Measurements from ENCODE around the gene OTOA. TPM values are rescaled to one million over a fixed set of nuclear protein-coding genes. Genes with fewer than 3 reads are reported as not detected.
A peak's percentile ranks its signal among the peaks of the same experiment; 100 is the strongest.

OTOA gene
- total and polyA plus RNA-seq, 12 donors, result 0.06 to 0.21 (median 0.07) TPM; not detected in 6

GRCh38 chr16:21644674-21645073 is 19.1 kb upstream of the OTOA start:
- peaks cover 4 to 74% (median 27%) of the 10 kb centered on the region in 9 donors for H3K4me1 ChIP-seq
- H3K4me3 ChIP-seq, result peak overlapping the region in 5 of 10 donors; percentile 35 to 49 (median 43)
- no peak for ATAC-seq
- peaks cover 0 to 57% (median 0%) of the 10 kb centered on the region in 9 donors for H3K36me3 ChIP-seq
- no peaks in the 10 kb centered on the region for H3K9me3 ChIP-seq
- no peaks in the 10 kb centered on the region for H3K27me3 ChIP-seq
- peak overlapping the region in 8 of 10 donors; percentile 46 to 86 (median 69) for H3K27ac ChIP-seq
- TF ChIP-seq CTCF (IDR thresholded peaks at IDR 0.05), result no peak
- 78 to 79% methylated on average over 4 of the region's 4 CpGs for WGBS, 2 donors
- intact Hi-C loops (cut with DNase I), result loop anchor here in 5 of 10 donors (5.0 to 10.0 kb wide), 5 partner anchors 42 to 308 kb away; partner anchors contain the start of genes METTL9 (in 2 of the 5) and UQCRC2 (in 1 of the 5)
- no peak for DNase-seq

- peak overlapping the region in 9 of 10 donors; percentile 2 to 49 (median 35) for H3K4me3 ChIP-seq
- peak in 6 of 8 donors; percentile 36 to 71 (median 50) for ATAC-seq
- H3K9me3 ChIP-seq, result no peaks in the 10 kb centered on the region
- no peak for TF ChIP-seq CTCF (IDR thresholded peaks at IDR 0.05)
- peaks cover 0 to 57% (median 0%) of the 10 kb centered on the region in 9 donors for H3K36me3 ChIP-seq
- H3K27me3 ChIP-seq, result no peaks in the 10 kb centered on the region
- peak overlapping the region in 9 of 10 donors; percentile 21 to 86 (median 66) for H3K27ac ChIP-seq
- H3K4me1 ChIP-seq, result peaks cover 4 to 79% (median 27%) of the 10 kb centered on the region in 9 donors
- intact Hi-C loops (cut with DNase I), result loop anchor here in 2 of 10 donors (5.0 to 10.0 kb wide), 2 partner anchors 60 to 307 kb away; partner anchors contain the start of gene UQCRC2 (in 1 of the 2)
- 70% methylated on average over 9 of the region's 9 CpGs for WGBS, 2 donors
- DNase-seq, result no peak
Observed at GRCh38 chr16:21645261-21645721, 18.5 kb upstream of the OTOA start.

- DNase-seq, result no peak
- Histone ChIP-seq H3K36me3 (peaks cover 0 to 54% (median 0%) of the 10 kb centered on the region in 9 donors), H3K4me1 (peaks cover 4 to 79% (median 27%) of the 10 kb centered on the region in 9 donors), H3K27ac (peak overlapping the region in 9 of 10 donors; percentile 21 to 86 (median 66)), H3K4me3 (peak overlapping the region in 7 of 10 donors; percentile 7 to 49 (median 42)), H3K9me3 (no peaks in the 10 kb centered on the region), H3K27me3 (no peaks in the 10 kb centered on the region)
- ATAC-seq, result peak in 4 of 8 donors; percentile 26 to 58 (median 36)
- TF ChIP-seq CTCF (IDR thresholded peaks at IDR 0.05), result no peak
- intact Hi-C loops (cut with DNase I), result loop anchor here in 2 of 10 donors (5.0 to 10.0 kb wide), 2 partner anchors 61 to 306 kb away; partner anchors contain the start of gene UQCRC2 (in 1 of the 2)
- WGBS, 2 donors, result 39 to 53% methylated on average over 5 of the region's 5 CpGs
Observed at GRCh38 chr16:21646091-21646490, 17.7 kb upstream of the OTOA start.

- TF ChIP-seq CTCF (IDR thresholded peaks at IDR 0.05), result no peak
- Histone ChIP-seq H3K36me3 (peaks cover 0 to 46% (median 0%) of the 10 kb centered on the region in 9 donors), H3K9me3 (no peaks in the 10 kb centered on the region), H3K27ac (peak overlapping the region in 8 of 10 donors; percentile 46 to 86 (median 69)), H3K4me1 (peaks cover 4 to 78% (median 27%) of the 10 kb centered on the region in 9 donors), H3K4me3 (no peak overlapping the region), H3K27me3 (no peaks in the 10 kb centered on the region)
- ATAC-seq, result peak in 1 of 8 donors; percentile 32
- 90 to 96% methylated on average over 18 of the region's 18 CpGs for WGBS, 2 donors
- DNase-seq, result no peak
- intact Hi-C loops (cut with DNase I), result loop anchor here in 2 of 10 donors (5.0 to 10.0 kb wide), 2 partner anchors 62 to 305 kb away; partner anchors contain the start of gene UQCRC2 (in 1 of the 2)
Observed at GRCh38 chr16:21646721-21647561, 16.8 kb upstream of the OTOA start.
